Mononuclear cell (primary cell): Measurements from ENCODE around the gene PGM2. TPM values are rescaled to one million over a fixed set of nuclear protein-coding genes. Genes with fewer than 3 reads are reported as not detected.

Experiments used
- H3K27me3 ChIP-seq: 2 replicates; pipeline ENCODE4 v1.6.0; 2011; ENCODE audit warnings: low read length, control low read depth; ENCODE audit not compliant: insufficient read depth
- H3K4me1 ChIP-seq: 2 replicates; pipeline ENCODE4 v1.5.1; 2011; ENCODE audit warnings: mild to moderate bottlenecking, low read length, control low read depth; ENCODE audit not compliant: insufficient read depth
- H3K4me3 ChIP-seq: 2 replicates; pipeline ENCODE4 v1.5.1; 2011; ENCODE audit warnings: mild to moderate bottlenecking, low read length, moderate library complexity
- H3K9me3 ChIP-seq: 2 replicates; pipeline ENCODE4 v1.5.1; 2011; ENCODE audit warnings: low read depth, mild to moderate bottlenecking, control low read depth, low read length
- total RNA-seq: library from RNA; depleted of rRNA; stranded (reverse); fragments of >200 nt; gene quantifications from one replicate; pipeline ENCODE4 v1.2.3, GENCODE V29; 2012

The PGM2 gene
- total RNA-seq, 1 donor: 18.6 TPM

- peaks cover 45% of the 10 kb centered on the region for H3K4me1 ChIP-seq
- no peaks in the 10 kb centered on the region for H3K9me3 ChIP-seq
- H3K4me3 ChIP-seq: peak overlapping the region; percentile 7
- H3K27me3 ChIP-seq: no peaks in the 10 kb centered on the region
Observed at GRCh38 chr4:37865450-37865849, 39.0 kb downstream of the PGM2 start.

GRCh38 chr4:37867102-37867501 is 40.6 kb downstream of the PGM2 start:
- H3K27me3 ChIP-seq: no peaks in the 10 kb centered on the region
- H3K4me3 ChIP-seq: no peak overlapping the region
- no peaks in the 10 kb centered on the region for H3K9me3 ChIP-seq
- peaks cover 45% of the 10 kb centered on the region for H3K4me1 ChIP-seq

GRCh38 chr4:37868238-37868637 is 41.8 kb downstream of the PGM2 start:
- no peak overlapping the region for H3K4me3 ChIP-seq
- peaks cover 44% of the 10 kb centered on the region for H3K4me1 ChIP-seq

GRCh38 chr4:37872310-37872988 is 46.0 kb downstream of the PGM2 start:
- peaks cover 16% of the 10 kb centered on the region for H3K4me1 ChIP-seq
- H3K9me3 ChIP-seq: no peaks in the 10 kb centered on the region
- no peaks in the 10 kb centered on the region for H3K27me3 ChIP-seq
- H3K4me3 ChIP-seq: no peak overlapping the region

More at GRCh38 chr4:37868238-37868637, 41.8 kb downstream of the PGM2 start:
- H3K9me3 ChIP-seq: no peaks in the 10 kb centered on the region
- no peaks in the 10 kb centered on the region for H3K27me3 ChIP-seq

- Histone ChIP-seq H3K4me3 (no peak overlapping the region), H3K9me3 (no peaks in the 10 kb centered on the region), H3K4me1 (peaks cover 16% of the 10 kb centered on the region), H3K27me3 (no peaks in the 10 kb centered on the region)
Observed at GRCh38 chr4:37873386-37873785, 46.9 kb downstream of the PGM2 start.

GRCh38 chr4:37876156-37876555 is 49.7 kb downstream of the PGM2 start:
- Histone ChIP-seq H3K27me3 (no peaks in the 10 kb centered on the region), H3K9me3 (no peaks in the 10 kb centered on the region), H3K4me3 (no peak overlapping the region), H3K4me1 (peaks cover 33% of the 10 kb centered on the region)

GRCh38 chr4:37879365-37879764 is 52.9 kb downstream of the PGM2 start:
- no peaks in the 10 kb centered on the region for H3K9me3 ChIP-seq
- no peak overlapping the region for H3K4me3 ChIP-seq
- peaks cover 29% of the 10 kb centered on the region for H3K4me1 ChIP-seq
- no peaks in the 10 kb centered on the region for H3K27me3 ChIP-seq

- H3K4me1 ChIP-seq: peaks cover 38% of the 10 kb centered on the region
- H3K27me3 ChIP-seq: no peaks in the 10 kb centered on the region
- H3K9me3 ChIP-seq: no peaks in the 10 kb centered on the region
- no peak overlapping the region for H3K4me3 ChIP-seq
Observed at GRCh38 chr4:37881811-37882210, 55.3 kb downstream of the PGM2 start.

GRCh38 chr4:37882665-37883296 is 56.3 kb downstream of the PGM2 start:
- Histone ChIP-seq H3K4me1 (peaks cover 38% of the 10 kb centered on the region), H3K27me3 (no peaks in the 10 kb centered on the region), H3K9me3 (no peaks in the 10 kb centered on the region), H3K4me3 (no peak overlapping the region)

GRCh38 chr4:37884855-37885487 is 58.5 kb downstream of the PGM2 start:
- H3K9me3 ChIP-seq: no peaks in the 10 kb centered on the region
- no peaks in the 10 kb centered on the region for H3K27me3 ChIP-seq
- H3K4me1 ChIP-seq: peaks cover 28% of the 10 kb centered on the region
- H3K4me3 ChIP-seq: no peak overlapping the region

GRCh38 chr4:37885496-37885895 is 59.0 kb downstream of the PGM2 start:
- H3K4me3 ChIP-seq: no peak overlapping the region
- peaks cover 31% of the 10 kb centered on the region for H3K4me1 ChIP-seq
- no peaks in the 10 kb centered on the region for H3K27me3 ChIP-seq
- no peaks in the 10 kb centered on the region for H3K9me3 ChIP-seq

- H3K4me3 ChIP-seq: peak overlapping the region; percentile 67
Observed at GRCh38 chr4:37889849-37890800, 63.6 kb downstream of the PGM2 start.

GRCh38 chr4:37890801-37891259 is 64.3 kb downstream of the PGM2 start, which contains the start of gene TBC1D1:
TBC1D1 (plus strand) TSS chr4:37891084; CDS start chr4:37902096, 11,012 bp downstream.
- H3K27me3 ChIP-seq: no peaks in the 10 kb centered on the region
- H3K9me3 ChIP-seq: no peaks in the 10 kb centered on the region
- peaks cover 42% of the 10 kb centered on the region for H3K4me1 ChIP-seq
- peak within 1 kb of the TSS; percentile 67 for H3K4me3 ChIP-seq

More at GRCh38 chr4:37889849-37890800, 63.6 kb downstream of the PGM2 start:
- Histone ChIP-seq H3K27me3 (no peaks in the 10 kb centered on the region), H3K9me3 (no peaks in the 10 kb centered on the region), H3K4me1 (peaks cover 46% of the 10 kb centered on the region)

- H3K4me1 ChIP-seq: peaks cover 42% of the 10 kb centered on the region
- H3K9me3 ChIP-seq: no peaks in the 10 kb centered on the region
Observed at GRCh38 chr4:37891260-37892159, 65.0 kb downstream of the PGM2 start.

More at GRCh38 chr4:37891260-37892159, 65.0 kb downstream of the PGM2 start:
- no peaks in the 10 kb centered on the region for H3K27me3 ChIP-seq
- peak overlapping the region; percentile 67 for H3K4me3 ChIP-seq
